IgD-negative memory B cell (primary cell): Measurements from ENCODE around the gene ATP9B. TPM values are rescaled to one million over a fixed set of nuclear protein-coding genes. Genes with fewer than 3 reads are reported as not detected.

Experiments
- H3K27ac Mint-ChIP-seq, 3 donors: one replicate each; pipeline ENCODE4 v1.8.0; 2020 to 2022; ENCODE audit warnings: mild to moderate bottlenecking in 3 of 3, mixed read lengths in 3 of 3, moderate library complexity in 1 of 3
- H3K27me3 Mint-ChIP-seq: one replicate; pipeline ENCODE4 v1.8.0; 2021; ENCODE audit warnings: mixed read lengths
- H3K36me3 Mint-ChIP-seq: one replicate; pipeline ENCODE4 v1.8.0; 2020; ENCODE audit warnings: mild to moderate bottlenecking, mixed read lengths
- H3K4me1 Mint-ChIP-seq, 3 donors: one replicate each; pipeline ENCODE4 v1.8.0; 2020 to 2022; ENCODE audit warnings: mixed read lengths in 3 of 3, mild to moderate bottlenecking in 1 of 3
- H3K4me3 Mint-ChIP-seq, 4 donors: one replicate each; pipeline ENCODE4 v1.8.0; 2020 to 2022; ENCODE audit warnings: mild to moderate bottlenecking in 4 of 4, mixed read lengths in 4 of 4, moderate library complexity in 3 of 4
- H3K9me3 Mint-ChIP-seq, 3 donors: one replicate each; pipeline ENCODE4 v1.8.0; 2020 to 2021; ENCODE audit warnings: mixed read lengths in 3 of 3, mild to moderate bottlenecking in 1 of 3
- polyA plus RNA-seq: library from polyadenylated mRNA; unstranded; fragments of 300-500 nt; fragmentation: Illumina TruSeq; gene quantifications from one replicate; pipeline ENCODE4 v1.2.3, GENCODE V29; 2021

The ATP9B gene
- polyA plus RNA-seq, 1 donor from 2014 or later, result 17.6 TPM

DNA sequence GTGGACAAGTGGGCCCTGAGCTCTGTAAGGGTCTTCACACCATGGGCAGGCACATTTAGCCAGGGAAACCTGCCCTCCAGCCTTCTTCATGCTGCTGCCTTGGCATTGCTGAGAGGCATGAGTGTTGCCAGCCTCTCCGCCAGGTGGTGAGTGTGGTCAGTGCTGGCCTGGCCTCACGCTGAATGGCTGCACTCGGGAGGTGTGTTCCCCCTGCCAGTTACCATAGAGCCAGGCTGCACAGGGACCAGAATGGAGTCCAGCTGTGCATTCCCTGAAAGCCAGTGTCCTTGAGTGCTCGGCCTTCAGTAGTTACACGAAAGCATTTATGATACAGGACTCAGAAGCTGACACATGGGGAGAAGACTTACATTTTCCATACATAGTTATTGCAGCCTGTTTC lies 139.7 kb downstream of the ATP9B start:
- peaks cover 0 to 2% (median 0%) of the 10 kb centered on the region in 3 donors for H3K4me1 Mint-ChIP-seq
- peaks cover 14% of the 10 kb centered on the region for H3K36me3 Mint-ChIP-seq
- no peak overlapping the region for H3K4me3 Mint-ChIP-seq
- no peak overlapping the region for H3K27ac Mint-ChIP-seq
- H3K9me3 Mint-ChIP-seq, result no peaks in the 10 kb centered on the region
- no peaks in the 10 kb centered on the region for H3K27me3 Mint-ChIP-seq

DNA sequence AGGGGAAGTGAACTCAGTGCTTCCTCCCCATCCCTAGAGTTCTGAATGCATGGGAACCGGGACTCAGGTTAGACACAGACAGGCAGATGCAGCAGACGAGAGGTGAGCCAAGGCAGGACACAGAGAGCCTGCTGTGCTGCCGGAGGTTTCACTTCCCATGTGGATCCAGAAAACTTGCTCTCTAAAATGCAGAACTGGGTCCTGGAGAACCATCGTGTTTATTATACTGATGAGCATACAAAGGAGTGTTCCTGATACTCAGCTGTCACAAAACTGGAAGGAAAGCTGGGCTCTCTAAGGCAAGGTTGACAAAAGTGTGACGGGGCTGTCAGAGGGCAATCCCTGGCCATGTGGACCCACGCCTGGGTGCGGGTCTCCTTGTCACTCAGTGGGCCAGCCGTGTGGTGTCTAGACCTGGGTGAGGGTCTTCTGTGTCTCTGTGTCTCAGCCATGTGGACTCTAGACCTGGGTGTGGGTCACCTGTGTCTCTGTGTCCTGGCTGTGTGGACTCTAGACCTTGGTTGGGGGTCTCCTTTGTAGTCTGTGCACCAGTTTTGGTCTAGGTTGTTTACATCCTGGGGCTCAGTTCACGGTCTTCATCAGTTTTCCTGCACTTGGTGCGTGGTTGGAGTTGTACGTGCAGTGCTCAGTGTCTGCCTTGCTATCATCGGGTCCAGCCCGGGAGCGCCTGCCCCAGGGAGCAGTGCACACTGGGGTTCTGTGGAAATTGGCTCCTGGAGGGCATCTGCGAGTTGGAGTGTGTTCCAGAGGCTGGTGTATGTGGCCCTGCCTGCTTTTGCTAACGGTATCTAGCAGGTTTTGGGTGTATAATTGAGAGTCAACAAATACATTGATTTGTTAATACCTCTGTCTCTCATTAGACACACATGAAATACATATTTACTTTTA lies 141.1 kb downstream of the ATP9B start:
- H3K4me1 Mint-ChIP-seq, result peaks cover 0 to 2% (median 0%) of the 10 kb centered on the region in 3 donors
- peaks cover 14% of the 10 kb centered on the region for H3K36me3 Mint-ChIP-seq
- H3K9me3 Mint-ChIP-seq, result peaks cover 0 to 1% (median 0%) of the 10 kb centered on the region in 3 donors
- H3K27me3 Mint-ChIP-seq, result no peaks in the 10 kb centered on the region
- H3K4me3 Mint-ChIP-seq, result no peak overlapping the region
- H3K27ac Mint-ChIP-seq, result peak overlapping the region in 1 of 3 donors; percentile 64

DNA sequence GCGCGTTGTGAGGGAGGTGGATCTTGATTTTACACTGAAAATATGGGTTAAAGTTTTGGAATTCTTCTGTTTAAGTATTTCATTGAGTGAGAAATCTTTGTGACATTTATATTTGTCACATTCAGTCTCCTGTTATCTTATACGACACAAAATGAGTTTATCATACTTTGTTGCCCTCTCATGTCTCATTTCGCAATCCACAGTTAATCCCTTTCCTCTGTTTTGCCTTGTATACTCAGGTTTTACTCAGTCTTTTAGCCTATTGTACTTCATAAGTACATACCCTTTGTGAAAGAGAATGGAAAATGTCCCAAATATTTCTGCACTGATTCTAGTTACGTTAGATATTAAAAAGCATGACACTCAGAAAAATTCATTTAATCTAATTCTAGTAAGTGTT lies 142.7 kb downstream of the ATP9B start:
- Mint-ChIP-seq H3K27me3 (no peaks in the 10 kb centered on the region), H3K9me3 (peaks cover 0 to 1% (median 0%) of the 10 kb centered on the region in 3 donors), H3K27ac (no peak overlapping the region), H3K4me3 (no peak overlapping the region), H3K36me3 (peaks cover 14% of the 10 kb centered on the region), H3K4me1 (peaks cover 0 to 2% (median 0%) of the 10 kb centered on the region in 3 donors)

DNA sequence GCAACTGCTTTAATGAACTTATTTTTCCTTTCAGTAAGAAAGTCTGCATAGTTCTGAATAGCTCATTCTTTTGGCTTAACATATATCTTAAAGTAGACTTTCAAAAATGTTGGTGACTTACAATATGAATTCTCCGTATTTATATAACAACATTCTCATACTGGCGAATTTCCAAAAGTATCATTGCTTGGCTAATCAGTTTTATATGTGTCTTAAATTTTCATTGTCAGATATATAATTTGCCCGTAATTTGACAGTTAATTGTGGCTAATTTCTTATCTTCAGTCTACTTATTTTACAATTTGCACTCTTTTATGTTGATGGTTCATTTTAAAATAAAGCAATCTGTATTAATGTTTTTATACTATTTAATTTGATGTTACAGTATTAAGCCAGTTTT lies 144.9 kb downstream of the ATP9B start:
- H3K36me3 Mint-ChIP-seq, result peaks cover 7% of the 10 kb centered on the region

DNA sequence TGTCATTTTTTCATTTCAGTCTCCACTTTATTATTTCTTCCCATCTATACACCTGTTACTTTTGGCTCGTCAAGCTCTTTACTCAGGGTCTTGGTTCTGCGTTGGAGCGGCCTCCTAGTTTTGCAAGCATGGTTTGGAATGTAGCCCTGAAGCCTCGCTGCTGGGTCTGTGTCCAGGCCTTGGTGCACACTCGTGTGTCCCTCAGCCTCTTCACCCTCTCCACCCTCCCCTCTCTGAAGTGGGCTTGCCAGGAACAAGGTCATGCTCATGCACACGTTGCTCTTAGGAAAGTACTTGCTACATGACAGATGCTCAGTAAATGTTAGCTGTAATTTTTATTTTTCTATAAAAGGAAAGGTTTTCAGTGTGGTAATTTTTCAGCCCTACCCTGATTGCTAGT lies 147.0 kb downstream of the ATP9B start:
- Mint-ChIP-seq H3K27me3 (no peaks in the 10 kb centered on the region), H3K4me1 (no peaks in the 10 kb centered on the region), H3K4me3 (no peak overlapping the region), H3K27ac (no peak overlapping the region), H3K9me3 (peaks cover 0 to 1% (median 0%) of the 10 kb centered on the region in 3 donors), H3K36me3 (peaks cover 7% of the 10 kb centered on the region)

More for the DNA sequence above, 144.9 kb downstream of the ATP9B start:
- Mint-ChIP-seq H3K4me3 (no peak overlapping the region), H3K27me3 (no peaks in the 10 kb centered on the region), H3K4me1 (peaks cover 0 to 2% (median 0%) of the 10 kb centered on the region in 3 donors), H3K9me3 (peaks cover 0 to 1% (median 0%) of the 10 kb centered on the region in 3 donors), H3K27ac (no peak overlapping the region)

DNA sequence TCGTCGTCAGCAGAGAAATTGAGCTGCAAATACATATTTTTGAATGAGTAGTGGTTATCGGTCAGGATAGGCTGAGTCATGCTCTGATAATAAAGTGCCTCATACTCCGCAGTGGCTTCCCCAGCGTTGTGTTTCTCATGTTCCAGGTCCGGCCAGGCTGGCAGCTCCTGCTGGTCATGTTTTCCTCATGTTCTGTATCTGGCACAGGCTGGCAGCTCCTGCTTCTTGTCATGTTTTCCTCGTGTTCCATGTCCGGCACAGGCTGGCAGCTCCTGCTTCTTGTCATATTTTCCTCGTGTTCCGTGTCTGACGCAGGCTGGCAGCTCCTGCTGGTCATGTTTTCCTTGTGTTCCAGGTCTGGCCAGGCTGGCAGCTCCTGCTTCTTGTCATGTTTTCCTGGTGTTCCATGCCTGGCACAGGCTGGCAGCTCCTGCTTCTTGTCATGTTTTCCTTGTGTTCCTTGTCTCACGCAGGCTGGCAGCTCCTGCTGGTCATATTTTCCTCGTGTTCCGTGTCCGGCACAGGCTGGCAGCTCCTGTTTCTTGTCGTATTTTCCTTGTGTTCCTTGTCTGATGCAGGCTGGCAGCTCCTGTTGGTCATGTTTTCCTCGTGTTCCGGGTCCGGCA lies 148.9 kb downstream of the ATP9B start:
- H3K4me3 Mint-ChIP-seq, result no peak overlapping the region
- H3K9me3 Mint-ChIP-seq, result peaks cover 0 to 1% (median 0%) of the 10 kb centered on the region in 3 donors
- no peak overlapping the region for H3K27ac Mint-ChIP-seq

DNA sequence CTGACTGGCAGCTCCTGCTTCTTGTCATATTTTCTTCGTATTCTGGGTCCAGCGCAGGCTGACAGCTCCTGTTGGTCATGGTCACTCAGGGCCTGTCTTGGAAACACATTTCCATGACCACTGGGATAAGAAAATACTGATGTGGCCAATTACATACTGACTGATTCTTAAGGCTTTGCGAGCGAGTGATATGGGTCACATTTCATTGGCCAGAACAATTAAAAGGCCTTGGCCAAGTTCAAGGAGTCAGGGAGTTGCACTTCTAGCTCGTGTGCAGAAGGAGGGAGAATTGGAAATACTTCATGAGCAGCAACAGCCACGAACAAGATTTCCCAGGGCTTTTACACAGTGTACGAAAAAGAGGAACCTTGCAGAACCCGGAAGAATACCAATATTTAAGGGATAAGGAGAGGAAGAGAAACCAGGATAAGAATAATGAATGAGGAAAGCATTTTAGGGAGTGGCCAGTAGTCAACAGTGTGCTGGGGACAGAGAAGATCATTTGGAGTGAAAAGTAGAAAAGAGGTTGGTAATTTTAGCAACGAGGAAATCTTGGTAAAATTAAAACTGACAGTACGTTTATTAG lies 149.5 kb downstream of the ATP9B start:
- Mint-ChIP-seq H3K27me3 (no peaks in the 10 kb centered on the region), H3K4me1 (peaks cover 0 to 1% (median 0%) of the 10 kb centered on the region in 3 donors), H3K27ac (no peak overlapping the region), H3K4me3 (no peak overlapping the region), H3K36me3 (peaks cover 7% of the 10 kb centered on the region), H3K9me3 (peaks cover 0 to 1% (median 0%) of the 10 kb centered on the region in 3 donors)

More for the DNA sequence above, 148.9 kb downstream of the ATP9B start:
- Mint-ChIP-seq H3K4me1 (peaks cover 0 to 1% (median 0%) of the 10 kb centered on the region in 3 donors), H3K36me3 (peaks cover 7% of the 10 kb centered on the region), H3K27me3 (no peaks in the 10 kb centered on the region)

DNA sequence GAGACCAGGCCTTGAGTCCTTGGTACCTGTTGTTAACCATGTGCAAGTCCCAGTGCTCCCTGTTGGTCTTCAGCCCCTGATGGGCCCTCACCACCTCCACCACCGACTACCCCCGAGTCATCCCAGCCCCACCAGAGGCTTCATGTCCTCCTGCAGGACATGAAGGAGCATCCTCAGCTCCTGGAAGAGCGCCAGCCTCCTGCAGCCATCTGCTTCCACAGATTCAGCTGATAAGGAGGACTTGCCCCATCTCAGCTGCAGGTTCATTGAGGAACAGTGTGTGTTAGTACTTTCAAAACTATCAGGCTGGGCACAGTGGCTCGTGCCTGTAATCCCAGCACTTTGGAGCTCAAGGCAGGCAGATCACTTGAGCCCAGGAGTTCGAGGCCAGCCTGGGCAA lies 151.9 kb downstream of the ATP9B start:
- peaks cover 5% of the 10 kb centered on the region for H3K36me3 Mint-ChIP-seq

DNA sequence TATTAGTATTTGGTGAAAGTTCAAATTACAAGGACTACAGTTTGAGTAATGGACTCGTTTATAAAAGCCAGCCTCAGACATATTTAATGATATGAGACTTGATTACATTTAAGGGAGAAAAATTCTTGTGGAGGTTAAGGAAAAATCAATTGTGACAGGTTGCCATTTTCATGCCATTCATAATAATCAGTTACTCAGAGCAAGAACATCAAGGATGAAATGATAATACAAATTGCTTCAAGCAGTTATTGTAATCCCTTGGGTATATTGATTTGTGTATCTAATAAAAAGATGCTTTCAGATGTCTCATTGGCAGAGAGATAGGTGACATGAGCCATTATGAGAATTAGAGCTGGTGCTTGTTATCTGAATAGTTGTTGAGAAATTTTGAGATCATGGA lies 153.6 kb downstream of the ATP9B start:
- no peak overlapping the region for H3K27ac Mint-ChIP-seq
- peaks cover 7% of the 10 kb centered on the region for H3K36me3 Mint-ChIP-seq
- H3K27me3 Mint-ChIP-seq, result no peaks in the 10 kb centered on the region
- no peaks in the 10 kb centered on the region for H3K9me3 Mint-ChIP-seq
- no peak overlapping the region for H3K4me3 Mint-ChIP-seq
- peaks cover 0 to 1% (median 0%) of the 10 kb centered on the region in 3 donors for H3K4me1 Mint-ChIP-seq

More for the DNA sequence above, 151.9 kb downstream of the ATP9B start:
- no peaks in the 10 kb centered on the region for H3K9me3 Mint-ChIP-seq
- no peaks in the 10 kb centered on the region for H3K27me3 Mint-ChIP-seq
- peaks cover 0 to 1% (median 0%) of the 10 kb centered on the region in 3 donors for H3K4me1 Mint-ChIP-seq
- H3K4me3 Mint-ChIP-seq, result no peak overlapping the region
- no peak overlapping the region for H3K27ac Mint-ChIP-seq

DNA sequence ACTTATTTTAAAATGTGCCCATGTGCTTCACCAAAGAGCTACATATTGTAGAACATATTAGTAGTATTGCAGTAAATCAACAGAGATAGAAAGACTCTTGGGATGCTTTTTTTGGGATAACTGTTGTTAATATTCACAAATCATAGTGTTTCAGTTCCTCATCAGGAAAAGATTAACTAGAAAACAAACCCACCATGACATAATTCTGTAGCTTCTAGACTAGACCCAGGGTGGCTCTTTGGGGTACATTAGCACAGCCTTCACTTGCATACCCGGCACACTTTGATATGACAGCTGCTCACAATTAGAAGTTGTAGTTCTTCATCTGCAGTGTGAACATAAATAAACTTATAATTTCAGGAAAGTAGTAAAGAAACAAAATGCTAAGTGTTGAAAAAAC lies 154.2 kb downstream of the ATP9B start:
- no peaks in the 10 kb centered on the region for H3K9me3 Mint-ChIP-seq
- peaks cover 10% of the 10 kb centered on the region for H3K36me3 Mint-ChIP-seq
- peaks cover 0 to 1% (median 0%) of the 10 kb centered on the region in 3 donors for H3K4me1 Mint-ChIP-seq
- no peaks in the 10 kb centered on the region for H3K27me3 Mint-ChIP-seq
- no peak overlapping the region for H3K27ac Mint-ChIP-seq
- no peak overlapping the region for H3K4me3 Mint-ChIP-seq

DNA sequence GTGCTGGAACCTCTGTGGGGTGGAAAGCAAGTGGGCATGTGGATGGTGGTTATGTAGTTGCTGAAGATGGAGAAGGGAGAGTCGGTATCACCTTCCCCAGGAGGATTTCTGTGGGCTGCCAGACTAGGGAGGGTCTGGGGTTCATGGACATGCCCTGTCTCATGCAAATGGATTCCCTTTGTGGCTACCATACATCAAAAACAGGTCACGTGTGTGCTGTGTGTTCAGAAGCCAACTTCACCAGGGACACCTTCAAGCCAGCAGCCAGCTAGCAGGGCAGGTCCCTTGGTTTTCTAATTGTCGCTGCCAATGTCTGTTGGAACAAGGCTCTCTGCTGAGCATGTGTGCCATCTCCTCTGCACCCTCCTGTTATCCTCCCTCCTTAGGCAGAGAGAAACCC lies 155.2 kb downstream of the ATP9B start:
- H3K27ac Mint-ChIP-seq, result no peak overlapping the region
- H3K9me3 Mint-ChIP-seq, result no peaks in the 10 kb centered on the region
- H3K4me3 Mint-ChIP-seq, result no peak overlapping the region
- peaks cover 10% of the 10 kb centered on the region for H3K36me3 Mint-ChIP-seq
- no peaks in the 10 kb centered on the region for H3K27me3 Mint-ChIP-seq
- H3K4me1 Mint-ChIP-seq, result peaks cover 0 to 1% (median 0%) of the 10 kb centered on the region in 3 donors

DNA sequence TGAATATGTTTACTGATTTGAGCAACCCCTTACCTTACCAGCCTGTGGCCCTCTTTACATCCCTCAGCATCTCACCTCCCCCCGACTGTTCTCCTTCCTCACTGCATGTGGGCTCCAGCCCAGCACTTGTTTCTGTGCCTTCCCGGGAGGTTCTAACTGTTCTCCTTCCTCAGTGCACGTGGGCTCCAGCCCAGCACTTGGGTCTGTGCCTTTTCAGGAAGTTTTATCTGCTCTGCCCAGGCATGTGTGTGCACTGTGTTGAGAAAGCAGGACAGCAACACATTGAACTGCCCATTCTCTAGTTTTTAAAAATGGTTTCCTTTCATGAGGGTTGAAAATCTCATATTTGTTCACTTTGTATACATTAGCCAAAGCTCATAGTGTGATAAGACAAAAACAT lies 158.4 kb downstream of the ATP9B start:
- Mint-ChIP-seq H3K9me3 (no peaks in the 10 kb centered on the region), H3K4me1 (peaks cover 0 to 3% (median 0%) of the 10 kb centered on the region in 3 donors), H3K4me3 (no peak overlapping the region), H3K36me3 (peaks cover 20% of the 10 kb centered on the region), H3K27me3 (no peaks in the 10 kb centered on the region), H3K27ac (no peak overlapping the region)

DNA sequence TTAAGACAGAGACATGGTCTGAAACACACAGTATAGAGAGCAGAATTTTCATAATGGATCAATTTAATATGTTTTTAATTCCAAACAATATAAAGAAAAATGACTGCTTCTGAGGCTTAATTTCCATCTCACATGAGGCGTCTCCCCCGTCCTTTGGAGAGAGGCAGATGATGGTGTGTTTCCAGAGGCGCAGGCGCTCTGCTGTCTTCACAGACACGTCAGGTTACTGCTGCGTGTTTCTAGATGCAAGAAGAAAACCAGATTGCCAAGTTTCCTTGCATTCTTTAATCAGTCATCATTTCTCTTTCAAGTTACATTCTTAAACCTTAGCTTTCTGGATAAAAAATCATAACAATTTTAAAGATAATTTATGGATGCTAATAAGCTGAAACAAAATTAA lies 160.2 kb downstream of the ATP9B start:
- Mint-ChIP-seq H3K9me3 (no peaks in the 10 kb centered on the region), H3K4me3 (no peak overlapping the region), H3K27me3 (no peaks in the 10 kb centered on the region), H3K4me1 (peaks cover 0 to 4% (median 0%) of the 10 kb centered on the region in 3 donors), H3K27ac (no peak overlapping the region), H3K36me3 (peaks cover 20% of the 10 kb centered on the region)

DNA sequence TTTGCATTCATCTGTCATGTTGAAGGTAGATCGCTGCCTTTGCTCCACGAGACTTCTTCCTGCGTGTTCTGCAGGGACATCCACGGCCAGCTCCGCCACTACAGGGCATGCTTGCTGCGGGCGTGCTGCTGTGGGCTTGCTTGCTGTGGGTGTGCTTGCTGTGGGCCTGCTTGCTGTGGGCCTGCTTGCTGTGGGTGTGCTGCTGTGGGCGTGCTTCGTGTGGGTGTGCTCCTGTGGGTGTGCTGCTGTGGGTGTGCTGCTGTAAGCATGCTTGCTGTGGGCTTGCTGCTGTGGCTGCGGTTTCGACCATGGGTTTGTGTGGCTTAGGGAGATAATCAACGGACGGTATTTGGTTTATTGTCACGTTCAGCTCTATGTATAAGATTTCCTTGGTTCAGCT lies 165.2 kb downstream of the ATP9B start:
- Mint-ChIP-seq H3K36me3 (peaks cover 12% of the 10 kb centered on the region), H3K27ac (no peak overlapping the region), H3K4me1 (peaks cover 0 to 4% (median 4%) of the 10 kb centered on the region in 3 donors), H3K4me3 (no peak overlapping the region), H3K9me3 (no peaks in the 10 kb centered on the region), H3K27me3 (no peaks in the 10 kb centered on the region)

DNA sequence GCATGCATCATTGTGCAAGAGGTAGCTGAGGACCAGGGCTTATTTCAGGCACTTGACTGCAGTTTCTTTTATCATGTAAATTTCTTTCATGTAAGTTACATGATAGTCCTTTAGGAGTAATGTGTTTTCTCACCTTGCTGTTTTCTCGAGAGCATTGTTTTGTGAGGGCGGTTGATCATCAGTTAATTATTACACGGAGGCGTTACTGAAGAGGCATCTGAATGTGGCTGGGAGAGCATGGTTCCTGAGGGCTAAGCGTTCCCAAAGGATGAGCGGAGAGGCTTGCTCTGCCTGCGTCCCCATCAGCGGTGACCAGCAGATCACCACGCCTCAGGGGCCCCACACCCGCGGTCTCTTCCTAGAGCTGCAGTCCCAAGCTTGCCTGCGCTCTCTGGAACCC lies 170.4 kb downstream of the ATP9B start:
- Mint-ChIP-seq H3K36me3 (peaks cover 3% of the 10 kb centered on the region), H3K27ac (no peak overlapping the region), H3K9me3 (no peaks in the 10 kb centered on the region), H3K4me3 (no peak overlapping the region), H3K4me1 (peaks cover 9 to 12% (median 11%) of the 10 kb centered on the region in 3 donors), H3K27me3 (no peaks in the 10 kb centered on the region)
